AG04449 (cell line): ENCODE results near the gene PAX3.
A peak's percentile ranks its signal among the peaks of the same experiment; 100 is the strongest.
"Not testable (repeated sequence)": the region's sequence is repeated elsewhere in the genome, so short reads cannot be mapped to it uniquely, and the experiment has no call there.

ENCODE experiments used
- CTCF ChIA-PET: fragments of 350-600 bp; formaldehyde crosslinking; extraction: SDS; loops from one replicate; lab custom pipeline; 2021; ENCODE audit warnings: antibody characterized with exemption; lab: Yijun Ruan, JAX
- POLR2A ChIA-PET: fragments of 400-600, 350-600 bp; formaldehyde crosslinking; extraction: SDS; loops from one replicate; lab custom pipeline; 2020; ENCODE audit warnings: antibody characterized with exemption, inconsistent platforms; lab: Yijun Ruan, JAX
- DNase-seq: peaks from one replicate; pipeline ENCODE4 v3.0.0-alpha.2; 2010; ENCODE audit warnings: low read depth, low spot score
- H3K4me3 ChIP-seq: 2 replicates; pipeline ENCODE4 v1.5.1; 2011; ENCODE audit warnings: low read depth, mild to moderate bottlenecking, control low read depth, low read length
- CTCF ChIP-seq: IDR thresholded peaks from one replicate; pipeline ENCODE4 v1.5.1; 2011; ENCODE audit warnings: mild to moderate bottlenecking, moderate library complexity, low read length, control low read depth, inconsistent platforms; ENCODE audit not compliant: insufficient read depth; ENCODE audit errors: missing control alignments

PAX3 gene

GRCh38 chr2:222169346-222169745 is 129.5 kb downstream of the PAX3 start:
- peak; percentile 26 for DNase-seq
- CTCF ChIA-PET = no interaction called here
- H3K4me3 ChIP-seq = no peak overlapping the region
- TF ChIP-seq CTCF = no peak
- POLR2A ChIA-PET = no interaction called here

- ChIA-PET POLR2A (no interaction called here), CTCF (no interaction called here)
- no peak for DNase-seq
- H3K4me3 ChIP-seq = no peak overlapping the region
- TF ChIP-seq CTCF = no peak
Measured at GRCh38 chr2:222167762-222168161, 131.0 kb downstream of the PAX3 start.

GRCh38 chr2:222160944-222161343 is 137.9 kb downstream of the PAX3 start:
- CTCF ChIA-PET = no interaction called here
- no peak for DNase-seq
- POLR2A ChIA-PET = no interaction called here
- TF ChIP-seq CTCF = no peak
- H3K4me3 ChIP-seq = no peak overlapping the region

GRCh38 chr2:222160125-222160524 is 138.7 kb downstream of the PAX3 start:
- TF ChIP-seq CTCF = no peak
- POLR2A ChIA-PET = no interaction called here
- no peak for DNase-seq
- no peak overlapping the region for H3K4me3 ChIP-seq
- CTCF ChIA-PET = no interaction called here

- ChIA-PET CTCF (no interaction called here), POLR2A (no interaction called here)
- DNase-seq = no peak
- no peak overlapping the region for H3K4me3 ChIP-seq
- no peak for TF ChIP-seq CTCF
Measured at GRCh38 chr2:222159221-222159620, 139.6 kb downstream of the PAX3 start.

GRCh38 chr2:222155003-222155664 is 143.7 kb downstream of the PAX3 start:
- POLR2A ChIA-PET = not testable (repeated sequence)

More at GRCh38 chr2:222155003-222155664, 143.7 kb downstream of the PAX3 start:
- CTCF ChIA-PET, DNase-seq, H3K4me3 ChIP-seq: not testable (repeated sequence)
